ENCODE results near the gene ZFAND2B.

The ZFAND2B gene

DNA sequence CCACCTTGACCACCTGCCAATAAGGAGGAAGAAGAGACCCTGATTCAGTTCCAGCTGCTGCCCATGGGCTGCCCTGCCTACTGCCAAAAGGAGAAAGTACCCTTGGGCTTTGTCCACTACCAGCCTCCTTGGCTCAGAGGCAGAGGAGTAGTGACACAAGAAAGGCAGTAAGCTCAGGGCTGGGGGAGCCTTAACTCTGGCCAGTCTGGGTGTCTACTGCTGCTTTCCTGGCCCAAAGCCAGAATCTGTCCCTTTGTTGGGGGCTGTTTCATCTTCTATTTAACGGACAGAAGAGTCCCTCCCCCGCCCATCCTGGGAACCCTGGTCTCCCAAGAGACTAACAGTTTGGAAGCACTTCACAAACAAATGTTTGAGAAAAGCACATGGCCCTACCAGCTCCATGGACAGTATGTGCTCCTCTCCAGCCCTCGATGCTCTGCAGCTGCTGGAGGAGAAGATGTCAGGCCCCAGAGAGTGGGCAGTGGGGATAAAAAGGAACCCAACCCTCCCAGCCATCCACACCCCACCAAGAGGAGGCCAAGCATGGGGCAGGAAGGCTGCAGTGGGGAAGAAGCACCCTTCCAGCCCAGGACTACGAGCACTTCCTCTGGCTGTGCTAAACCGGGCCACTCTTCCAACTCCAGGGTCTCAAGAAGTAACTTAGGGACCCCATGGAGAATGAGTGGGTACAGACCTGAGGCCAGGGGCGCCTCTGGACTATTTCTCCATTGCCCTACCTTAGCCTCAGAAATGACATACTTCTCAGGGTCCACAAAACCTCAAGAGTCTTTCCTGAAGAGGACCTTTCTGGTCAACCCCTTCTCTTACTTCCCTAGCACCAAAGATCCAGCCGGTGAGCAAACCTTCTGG is 21.7 kb downstream of the ZFAND2B start:
- peak overlapping the region; percentile 82 for H3K27ac ChIP-seq (ENCODE audit: poor library complexity, severe bottlenecking)
- peaks cover 7% of the 10 kb centered on the region for H3K4me1 ChIP-seq (ENCODE audit: insufficient read depth, poor library complexity, severe bottlenecking)
- no peak for ATAC-seq (ENCODE audit: low read depth)
- H3K27me3 ChIP-seq (ENCODE audit: insufficient read depth, poor library complexity, severe bottlenecking), result no peaks in the 10 kb centered on the region
- H3K36me3 ChIP-seq (ENCODE audit: low read depth), result peaks cover 72% of the 10 kb centered on the region
- DNase-seq (ENCODE audit: low spot score), result no peak
- H3K4me3 ChIP-seq (ENCODE audit: severe bottlenecking), result peak overlapping the region; percentile 68
- no peaks in the 10 kb centered on the region for H3K9me3 ChIP-seq (ENCODE audit: severe bottlenecking)
- TF ChIP-seq, protein P1, sequence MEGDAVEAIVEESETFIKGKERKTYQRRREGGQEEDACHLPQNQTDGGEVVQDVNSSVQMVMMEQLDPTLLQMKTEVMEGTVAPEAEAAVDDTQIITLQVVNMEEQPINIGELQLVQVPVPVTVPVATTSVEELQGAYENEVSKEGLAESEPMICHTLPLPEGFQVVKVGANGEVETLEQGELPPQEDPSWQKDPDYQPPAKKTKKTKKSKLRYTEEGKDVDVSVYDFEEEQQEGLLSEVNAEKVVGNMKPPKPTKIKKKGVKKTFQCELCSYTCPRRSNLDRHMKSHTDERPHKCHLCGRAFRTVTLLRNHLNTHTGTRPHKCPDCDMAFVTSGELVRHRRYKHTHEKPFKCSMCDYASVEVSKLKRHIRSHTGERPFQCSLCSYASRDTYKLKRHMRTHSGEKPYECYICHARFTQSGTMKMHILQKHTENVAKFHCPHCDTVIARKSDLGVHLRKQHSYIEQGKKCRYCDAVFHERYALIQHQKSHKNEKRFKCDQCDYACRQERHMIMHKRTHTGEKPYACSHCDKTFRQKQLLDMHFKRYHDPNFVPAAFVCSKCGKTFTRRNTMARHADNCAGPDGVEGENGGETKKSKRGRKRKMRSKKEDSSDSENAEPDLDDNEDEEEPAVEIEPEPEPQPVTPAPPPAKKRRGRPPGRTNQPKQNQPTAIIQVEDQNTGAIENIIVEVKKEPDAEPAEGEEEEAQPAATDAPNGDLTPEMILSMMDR (IDR thresholded peaks at IDR 0.05; ENCODE audit: poor library complexity, severe bottlenecking), result no peak

DNA sequence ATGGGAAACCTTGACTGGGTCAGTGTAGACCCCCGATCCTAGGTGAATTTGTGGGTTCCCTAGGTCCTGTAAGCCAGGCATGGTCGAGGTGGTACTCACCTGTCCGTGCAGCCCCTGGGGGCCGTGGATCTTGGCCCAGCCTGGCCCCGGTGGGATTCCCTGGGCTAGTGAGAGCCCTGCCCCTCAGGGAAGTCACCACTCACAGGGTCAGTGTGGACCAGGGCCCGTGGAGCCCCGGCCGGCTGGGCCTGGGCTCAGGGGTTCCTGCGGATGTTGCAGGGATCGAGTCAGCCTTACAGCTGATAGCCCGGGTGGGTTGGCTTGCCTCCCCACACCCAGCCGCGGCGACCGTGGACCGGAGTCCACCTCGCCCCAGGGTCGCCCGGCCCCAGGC is 22.3 kb downstream of the ZFAND2B start:
- Histone ChIP-seq H3K4me3 (ENCODE audit: severe bottlenecking) (peak overlapping the region; percentile 68), H3K27me3 (ENCODE audit: insufficient read depth, poor library complexity, severe bottlenecking) (no peaks in the 10 kb centered on the region), H3K36me3 (ENCODE audit: low read depth) (peaks cover 72% of the 10 kb centered on the region), H3K4me1 (ENCODE audit: insufficient read depth, poor library complexity, severe bottlenecking) (peaks cover 7% of the 10 kb centered on the region), H3K27ac (ENCODE audit: poor library complexity, severe bottlenecking) (peak overlapping the region; percentile 82), H3K9me3 (ENCODE audit: severe bottlenecking) (no peaks in the 10 kb centered on the region)
- TF ChIP-seq, protein P1 (IDR thresholded peaks at IDR 0.05; ENCODE audit: poor library complexity, severe bottlenecking), result no peak
- ATAC-seq (ENCODE audit: low read depth), result peak; percentile 4; the same call in 2 of the 3 replicates
- DNase-seq (ENCODE audit: low spot score), result no peak

DNA sequence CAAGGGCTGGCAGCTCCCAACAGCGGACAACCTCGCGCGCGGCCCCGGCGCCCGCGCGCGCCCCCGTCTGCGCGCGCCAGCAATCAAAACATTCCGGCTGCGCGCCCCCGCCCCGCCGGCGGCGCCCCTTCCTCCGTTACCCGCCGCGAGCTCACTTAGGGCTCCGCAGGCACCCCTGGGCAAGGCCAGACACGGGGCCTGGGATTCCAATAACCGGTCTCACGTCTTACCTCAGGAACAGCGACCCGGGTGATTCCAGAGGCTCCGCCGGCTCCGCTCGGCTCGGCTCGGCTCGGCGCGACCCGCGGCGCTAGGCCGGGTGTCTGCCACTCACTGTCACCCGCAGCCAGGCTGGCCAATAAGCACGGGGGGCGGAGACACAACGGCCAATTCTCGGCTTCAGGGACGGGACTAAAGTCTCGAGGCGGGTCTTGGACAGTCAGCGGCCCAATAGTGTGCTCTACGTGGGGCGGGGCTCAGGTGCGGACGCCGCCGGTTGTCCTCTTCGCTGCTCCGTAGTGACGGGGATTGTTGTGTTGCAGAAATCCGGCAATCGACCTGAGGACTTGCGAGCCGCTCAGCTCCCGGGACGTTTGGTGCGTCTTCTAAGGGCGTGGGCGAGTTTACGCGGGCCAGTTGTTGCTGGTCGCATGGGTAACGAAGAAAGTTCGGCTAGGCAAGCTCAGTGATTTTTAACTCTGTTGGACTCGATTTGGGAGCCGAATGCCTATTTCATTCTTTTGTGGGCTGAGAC is 22.9 kb downstream of the ZFAND2B start, which contains the start of the genes ANKZF1 and ATG9A:
Gene ANKZF1, plus strand, starts transcription at position 502 of the 754 bp plus-strand sequence. CDS start 452 bp downstream, outside the sequence.
Gene ATG9A, minus strand, starts transcription at position 332 of the 754 bp plus-strand sequence. CDS start 1,612 bp downstream, outside the sequence.
- peak; percentile 99 for DNase-seq (ENCODE audit: low spot score)
- peak; percentile 97 for ATAC-seq (ENCODE audit: low read depth)
- Histone ChIP-seq H3K27ac (ENCODE audit: poor library complexity, severe bottlenecking) (peak within 1 kb of the TSS; percentile 82), H3K9me3 (ENCODE audit: severe bottlenecking) (no peaks in the 10 kb centered on the region), H3K27me3 (ENCODE audit: insufficient read depth, poor library complexity, severe bottlenecking) (no peaks in the 10 kb centered on the region), H3K4me1 (ENCODE audit: insufficient read depth, poor library complexity, severe bottlenecking) (peaks cover 7% of the 10 kb centered on the region), H3K36me3 (ENCODE audit: low read depth) (peaks cover 72% of the 10 kb centered on the region), H3K4me3 (ENCODE audit: severe bottlenecking) (peak within 1 kb of the TSS; percentile 68)
- TF ChIP-seq, protein P1 (IDR thresholded peaks at IDR 0.05; ENCODE audit: poor library complexity, severe bottlenecking), result no peak

DNA sequence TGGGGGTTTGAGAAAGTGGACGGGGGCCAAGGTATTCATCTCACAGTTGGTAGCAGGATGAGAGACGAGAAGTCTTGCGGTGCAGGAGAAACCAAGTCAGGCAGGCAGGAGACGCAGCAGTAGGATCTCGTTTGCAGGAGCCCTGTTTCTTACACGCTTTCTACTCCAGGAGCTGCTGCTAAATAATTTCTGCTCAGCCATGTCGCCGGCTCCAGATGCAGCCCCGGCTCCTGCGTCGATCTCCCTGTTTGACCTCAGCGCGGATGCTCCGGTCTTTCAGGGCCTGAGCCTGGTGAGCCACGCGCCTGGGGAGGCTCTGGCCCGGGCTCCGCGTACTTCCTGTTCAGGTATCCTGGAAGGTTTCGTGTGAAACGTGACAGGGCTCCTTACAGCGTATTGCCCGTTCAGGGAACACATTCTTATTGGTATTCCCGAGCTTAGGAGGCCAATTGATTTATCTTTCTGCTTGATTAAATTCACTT is 23.5 kb downstream of the ZFAND2B start:
- Histone ChIP-seq H3K4me1 (ENCODE audit: insufficient read depth, poor library complexity, severe bottlenecking) (peaks cover 7% of the 10 kb centered on the region), H3K36me3 (ENCODE audit: low read depth) (peaks cover 70% of the 10 kb centered on the region), H3K9me3 (ENCODE audit: severe bottlenecking) (no peaks in the 10 kb centered on the region), H3K27ac (ENCODE audit: poor library complexity, severe bottlenecking) (peak overlapping the region; percentile 82), H3K27me3 (ENCODE audit: insufficient read depth, poor library complexity, severe bottlenecking) (no peaks in the 10 kb centered on the region), H3K4me3 (ENCODE audit: severe bottlenecking) (peak overlapping the region; percentile 68)
- DNase-seq (ENCODE audit: low spot score) (no peak), ATAC-seq (ENCODE audit: low read depth) (peak; percentile 37)
- TF ChIP-seq, protein P1 (IDR thresholded peaks at IDR 0.05; ENCODE audit: poor library complexity, severe bottlenecking), result no peak

Data from RWPE2 (cell line).